Stimulated activated CD4-positive, alpha-beta T cell treated with anti-CD3 and anti-CD28 coated beads, Interleukin-1b, Interleukin-23, amount 100 ng/mL, for 24 hours (primary cell): ENCODE data around the gene PRM2.
"Not testable (repeated sequence)": the region's sequence is repeated elsewhere in the genome, so short reads cannot be mapped to it uniquely, and the experiment has no call there.

ENCODE experiments used
- DNase-seq, 4 experiments: peaks; one replicate each; pipeline ENCODE4 v3.0.0-alpha.2; 2020; ENCODE audit warnings: low read depth in 4 of 4, low spot score in 1 of 4

The PRM2 gene

DNA sequence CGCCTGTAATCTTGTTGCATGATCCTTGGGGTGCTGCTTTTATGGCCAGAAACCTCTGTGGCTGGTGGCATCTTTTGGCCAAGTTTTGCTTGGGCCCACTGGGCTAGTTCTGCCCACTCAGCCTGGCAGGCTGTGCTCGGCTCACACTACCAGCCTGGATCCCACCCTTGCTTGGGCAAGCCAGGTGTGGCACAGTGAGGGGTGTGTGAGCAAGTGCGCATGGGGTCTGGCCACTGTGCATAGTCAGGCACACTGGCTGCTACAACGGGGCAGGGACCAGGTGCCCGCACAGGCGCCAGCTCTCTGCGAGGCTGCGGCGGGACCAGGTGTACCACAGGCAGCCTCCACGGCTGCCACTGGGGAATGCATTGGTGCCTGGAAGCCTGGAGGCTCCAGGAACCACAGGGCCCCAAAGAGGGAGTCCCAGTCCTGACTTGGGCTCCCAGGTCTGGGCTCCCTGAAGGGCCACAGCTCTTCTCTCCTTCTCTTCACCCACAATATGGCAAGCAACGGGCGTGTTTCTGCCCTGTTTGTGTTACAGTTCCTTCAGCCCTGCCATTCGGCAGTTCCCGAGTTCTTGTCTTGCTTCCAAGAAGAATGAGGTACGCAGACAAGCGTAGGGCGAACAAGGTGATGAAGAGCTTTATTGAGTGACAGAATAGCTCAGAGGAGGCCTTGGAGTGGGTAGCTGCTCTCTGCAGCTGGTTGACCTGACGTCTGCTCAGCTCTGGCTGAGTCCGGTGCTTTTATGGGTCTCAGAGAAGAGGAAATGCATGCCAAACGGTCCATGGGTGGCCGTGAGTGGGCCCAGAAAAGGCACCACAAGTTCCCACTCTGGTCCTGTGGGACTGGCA, 31.6 kb upstream of the PRM2 start:
- DNase-seq, result no peak

DNA sequence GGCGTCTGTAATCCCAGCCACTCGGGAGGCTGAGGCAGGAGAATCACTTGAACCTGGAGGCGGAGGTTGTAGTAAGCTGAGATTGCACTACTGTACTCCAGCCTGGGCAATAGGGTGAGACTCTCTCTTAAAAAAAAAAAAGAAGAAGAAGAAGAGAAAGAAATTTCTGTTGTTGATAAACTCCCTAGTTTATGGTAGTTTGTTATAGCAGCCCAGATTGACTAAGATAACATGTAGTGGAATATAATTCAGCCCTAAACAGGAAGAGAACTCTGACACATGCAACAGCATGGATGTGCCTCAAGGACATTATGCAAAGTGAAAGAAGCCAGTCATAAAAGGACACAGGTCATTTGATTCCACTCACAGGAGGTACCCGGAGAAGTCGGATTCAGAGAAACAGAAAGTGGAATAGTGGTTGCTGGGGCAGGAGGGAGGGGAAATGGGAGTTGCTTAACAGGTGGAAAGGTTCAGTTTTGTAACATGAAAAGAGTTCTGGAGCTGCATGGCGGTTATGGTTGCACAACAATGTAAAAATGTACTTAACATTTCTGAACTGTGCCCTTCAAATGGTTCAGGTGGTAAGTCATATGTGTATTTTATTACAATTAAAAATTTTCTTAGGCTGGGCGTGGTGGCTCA, 30.8 kb upstream of the PRM2 start:
- no peak for DNase-seq

DNA sequence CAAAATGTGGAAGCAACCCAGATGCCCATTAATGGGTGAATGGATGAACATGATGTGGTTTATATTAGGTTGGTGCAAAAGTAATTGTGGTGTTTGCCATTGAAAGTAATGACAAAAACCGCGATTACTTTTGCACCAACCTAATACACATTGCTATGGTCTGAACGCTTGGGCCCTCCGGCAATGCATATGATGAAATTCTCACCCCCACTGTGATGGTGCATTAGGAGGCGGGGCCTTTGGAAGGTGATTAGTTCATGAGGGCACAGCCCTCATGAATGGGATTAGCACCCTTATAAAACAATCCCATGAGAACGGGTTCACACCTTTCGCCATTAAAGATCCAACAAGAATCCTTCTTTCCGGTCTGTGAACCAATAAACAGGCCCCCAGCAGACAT, 30.1 kb upstream of the PRM2 start:
- DNase-seq, result no peak

DNA sequence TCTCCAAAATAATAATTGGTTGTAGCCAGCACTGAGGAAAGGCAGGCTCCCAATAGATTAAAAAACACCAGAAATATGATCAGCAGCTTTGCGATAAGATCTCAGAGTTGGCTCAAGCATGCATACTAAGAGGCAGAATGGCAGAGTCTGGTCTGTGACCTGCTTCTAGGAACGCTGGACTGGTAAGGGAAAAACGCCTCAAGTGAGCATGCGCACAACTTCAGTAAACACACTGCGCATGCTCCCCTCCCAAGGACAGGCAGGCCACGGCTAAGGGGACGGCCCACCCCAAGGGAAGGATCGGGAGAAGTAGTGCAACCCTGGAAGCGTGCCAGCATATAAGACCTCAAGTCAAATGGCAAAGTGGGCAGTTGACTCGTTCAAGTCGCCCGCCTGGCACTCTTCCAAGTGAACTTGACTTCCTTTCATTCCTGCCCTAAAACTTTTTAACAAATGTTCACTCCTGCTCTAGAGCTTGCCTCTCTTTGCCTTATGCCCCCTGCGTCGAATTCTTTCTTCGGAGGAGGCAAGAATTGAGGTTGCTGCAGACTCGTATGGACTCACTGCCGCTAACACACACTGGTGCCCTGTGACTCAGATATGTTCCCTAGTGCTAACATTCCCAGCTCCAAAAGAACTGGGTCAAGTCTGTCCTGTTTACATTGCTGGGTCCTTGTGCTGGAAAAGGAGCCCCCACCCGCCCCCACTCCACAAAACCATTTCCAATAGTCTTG, 27.3 kb upstream of the PRM2 start:
- DNase-seq, result no peak

DNA sequence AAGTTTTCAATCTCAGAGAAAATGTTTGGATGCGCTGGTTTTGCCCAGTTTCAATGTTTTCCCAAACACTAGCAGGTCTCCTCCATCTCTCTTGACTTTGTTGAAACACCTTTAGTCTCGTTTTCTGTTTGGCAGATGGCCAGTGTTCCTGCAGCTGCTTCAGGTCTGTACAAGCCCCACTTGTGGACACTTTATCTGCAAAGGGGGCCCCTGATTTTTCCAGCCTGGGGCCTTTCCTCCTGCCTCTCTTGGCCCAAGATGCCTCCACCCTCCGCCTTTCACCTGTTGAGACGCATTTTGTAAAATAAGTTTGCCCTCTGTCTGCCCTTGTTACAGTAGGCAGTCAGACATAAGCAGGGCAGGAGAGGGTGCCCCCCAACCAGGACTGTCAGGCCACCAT, 26.7 kb upstream of the PRM2 start:
- no peak for DNase-seq

GRCh38 chr16:11301645-11302501, 25.6 kb upstream of the PRM2 start:
- no peak for DNase-seq

DNA sequence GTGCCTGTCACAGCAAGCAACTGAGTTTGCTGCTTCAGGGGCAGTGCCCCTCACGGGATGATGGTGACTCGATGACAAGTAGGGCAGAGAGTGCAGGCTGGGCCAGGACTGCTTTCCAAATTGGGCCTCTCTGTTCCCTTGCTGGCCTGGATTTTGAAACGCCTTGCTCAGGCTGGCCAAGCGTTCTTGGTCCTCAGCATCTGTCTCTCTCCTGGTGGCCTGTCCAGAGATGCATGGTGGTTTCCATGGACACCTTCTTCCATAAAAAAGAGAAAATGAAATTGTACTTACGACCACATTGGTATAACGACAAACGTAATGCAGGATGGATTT, 24.2 kb upstream of the PRM2 start:
- no peak for DNase-seq

GRCh38 chr16:11299865-11300559, 23.7 kb upstream of the PRM2 start:
- DNase-seq, result no peak

GRCh38 chr16:11298950-11299547, 22.8 kb upstream of the PRM2 start:
- not testable (repeated sequence) for DNase-seq

GRCh38 chr16:11298143-11298900, 22.0 kb upstream of the PRM2 start:
- DNase-seq, result no peak

DNA sequence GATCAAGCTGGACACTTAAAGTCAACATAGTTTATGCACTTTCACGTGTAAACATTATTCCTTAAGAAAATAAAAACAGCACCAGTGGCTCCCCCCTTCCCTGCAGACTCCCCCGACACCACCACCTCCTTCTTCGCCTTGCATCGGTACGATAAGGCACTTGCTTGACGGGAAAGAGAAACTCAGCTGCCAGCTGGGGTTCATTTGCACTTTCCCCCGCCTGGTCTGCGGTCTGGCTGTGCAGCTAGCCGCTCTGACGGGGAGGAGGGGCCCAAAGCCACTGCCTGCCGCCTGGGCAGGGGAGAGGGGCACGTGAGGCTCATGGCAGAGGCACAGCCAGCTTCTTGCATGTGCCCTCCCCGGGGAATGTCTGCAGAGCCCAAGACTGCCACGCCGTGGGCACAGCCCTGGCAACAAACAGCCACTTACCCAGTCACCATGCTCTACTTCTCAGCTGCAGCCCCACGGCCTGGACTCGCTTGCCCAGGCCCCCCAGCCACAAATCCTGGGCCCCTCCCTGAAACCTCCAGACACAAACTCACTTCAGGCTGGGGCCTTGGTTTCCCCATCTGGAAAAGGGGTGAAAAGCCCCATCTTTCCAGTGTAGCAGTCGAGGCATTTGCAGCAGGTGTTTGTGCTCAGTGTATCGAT, 21.3 kb upstream of the PRM2 start:
- DNase-seq, result peak; percentile 12 to 50 (median 28)

DNA sequence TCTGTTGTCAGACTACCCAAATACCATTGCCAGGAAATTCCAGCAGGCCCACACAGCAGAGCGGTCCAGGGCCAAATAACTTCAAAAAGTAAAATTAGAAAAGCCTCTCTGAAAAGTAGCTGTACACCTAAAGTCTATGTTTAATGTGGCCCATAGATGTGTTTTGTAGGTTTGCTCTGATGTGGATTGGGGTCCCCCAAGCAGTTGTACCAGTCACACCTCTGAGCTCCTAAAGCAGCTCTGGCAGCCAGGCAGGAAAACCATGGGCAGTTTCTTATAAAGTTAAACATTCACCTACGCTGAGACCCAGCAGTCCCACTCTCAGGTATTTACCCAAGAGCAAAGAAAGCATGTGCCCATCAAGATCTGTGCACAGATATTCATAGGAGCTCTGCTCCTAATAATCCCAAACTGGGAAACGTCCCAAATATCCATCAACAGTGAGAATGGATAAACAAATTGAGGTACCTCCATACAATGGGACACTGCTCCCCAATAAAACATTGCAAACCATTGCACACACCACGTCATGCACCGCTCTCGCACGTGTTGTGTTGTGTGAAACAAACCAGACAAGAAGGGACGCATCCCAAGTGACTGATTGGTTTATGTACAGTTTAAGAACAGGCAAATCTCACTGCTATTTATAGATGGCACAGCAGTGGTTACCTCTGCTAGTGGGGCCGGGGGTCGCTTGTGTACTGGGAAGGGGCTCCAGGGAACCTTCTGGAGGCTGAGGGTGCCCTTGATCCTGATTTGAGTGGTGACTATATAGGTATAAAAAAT, 20.6 kb upstream of the PRM2 start:
- no peak for DNase-seq

DNA sequence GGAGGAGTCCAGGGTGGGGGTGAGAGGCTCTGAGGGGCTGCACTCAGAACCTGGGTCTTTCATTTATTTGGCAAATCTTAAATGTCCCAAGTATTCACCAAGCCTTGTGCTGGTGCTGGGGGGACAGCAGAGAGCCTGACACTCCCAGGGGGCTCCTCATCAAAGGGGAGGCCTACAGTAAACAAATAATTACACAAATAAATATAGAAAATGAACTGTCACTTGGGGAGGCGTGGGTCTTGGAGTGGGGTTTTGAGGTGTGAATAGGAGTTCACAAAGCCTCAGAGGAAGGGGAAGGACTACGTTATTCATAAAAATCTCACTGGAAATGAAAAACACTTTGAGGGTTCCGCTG, 20.0 kb upstream of the PRM2 start:
- no peak for DNase-seq

DNA sequence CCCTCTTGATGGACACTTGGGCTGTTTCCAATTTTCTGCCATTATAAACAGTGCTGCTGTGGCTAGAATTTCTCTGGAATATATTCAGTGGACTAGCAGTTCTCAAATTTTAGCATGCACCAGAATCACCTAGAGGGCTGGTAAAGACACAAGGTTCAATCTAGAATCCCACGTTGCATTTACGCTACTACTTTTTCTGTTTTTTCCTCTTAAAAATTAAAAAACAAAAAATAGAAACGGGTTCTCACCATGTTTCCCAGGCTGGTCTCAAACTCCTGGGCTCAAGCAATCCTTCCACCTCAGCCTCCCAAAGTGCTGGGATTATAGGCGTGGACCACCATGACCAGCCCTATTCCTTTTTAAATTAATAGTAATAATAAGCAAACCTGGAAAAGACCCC, 19.4 kb upstream of the PRM2 start:
- DNase-seq, result no peak

DNA sequence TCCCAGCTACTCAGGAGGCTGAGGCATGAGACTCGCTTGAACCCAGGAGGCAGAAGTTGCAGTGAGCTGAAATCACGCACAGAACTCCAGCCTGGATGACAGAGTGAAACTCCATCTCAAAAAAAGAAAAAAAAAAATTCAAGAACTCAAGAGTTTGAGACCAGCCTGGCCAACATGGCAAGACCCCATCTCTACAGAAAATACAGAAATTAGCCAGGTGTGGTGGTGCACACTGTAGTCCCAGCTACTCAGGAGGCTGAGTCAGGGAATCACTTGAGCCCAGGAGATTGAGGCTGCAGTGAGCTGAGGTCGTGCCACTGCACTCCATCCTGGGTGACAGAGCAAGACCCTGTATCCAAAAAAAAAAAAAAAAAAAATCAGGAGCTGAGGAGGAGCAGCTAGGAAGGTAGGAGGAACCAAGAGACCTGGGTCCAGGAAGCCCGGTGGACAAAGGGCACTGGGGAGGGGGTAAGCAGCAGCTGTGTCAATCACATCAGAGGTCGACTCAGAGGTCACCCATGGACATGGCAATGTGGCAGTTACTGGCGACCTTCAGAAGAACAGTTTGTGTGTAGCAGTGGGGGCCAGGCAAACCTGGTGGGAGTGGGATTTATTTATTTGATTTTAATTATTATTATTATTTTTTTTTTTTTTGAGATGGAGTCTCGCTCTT, 15.9 kb upstream of the PRM2 start:
- DNase-seq, result no peak

- DNase-seq, result no peak
These were observed 14.9 kb upstream of the PRM2 start for GRCh38 chr16:11291091-11291703.
